ENCODE data around the gene FFAR1. TPM values are rescaled to one million over a fixed set of nuclear protein-coding genes. Genes with fewer than 3 reads are reported as not detected.
"Not testable (repeated sequence)": the region's sequence is repeated elsewhere in the genome, so short reads cannot be mapped to it uniquely, and the experiment has no call there.

The FFAR1 gene
- total RNA-seq, 4 donors from 2014 or later = not detected

- DNase-seq (ENCODE audit: low spot score) (peak; percentile 29), ATAC-seq (ENCODE audit: low FRiP score) (peak; percentile 73)
- peak in 2 of 3 donors; percentile 65 to 72 for TF ChIP-seq CTCF (IDR thresholded peaks at IDR 0.05)
Observed at GRCh38 chr19:35352448-35353304, 5.0 kb downstream of the FFAR1 start.

- TF ChIP-seq CTCF (IDR thresholded peaks at IDR 0.05) = no peak
- DNase-seq (ENCODE audit: low spot score) = no peak
- no peak for ATAC-seq (ENCODE audit: low FRiP score)
Observed at GRCh38 chr19:35353635-35354034, 5.9 kb downstream of the FFAR1 start.

- ATAC-seq (ENCODE audit: low FRiP score) = no peak
- no peak for TF ChIP-seq CTCF (IDR thresholded peaks at IDR 0.05)
- no peak for DNase-seq (ENCODE audit: low spot score)
Observed at GRCh38 chr19:35354898-35355297, 7.2 kb downstream of the FFAR1 start.

- no peak for TF ChIP-seq CTCF (IDR thresholded peaks at IDR 0.05)
- DNase-seq (ENCODE audit: low spot score) = no peak
- ATAC-seq (ENCODE audit: low FRiP score) = no peak
Observed at GRCh38 chr19:35355791-35356460, 8.2 kb downstream of the FFAR1 start.

GRCh38 chr19:35357867-35358573 lies 10.3 kb downstream of the FFAR1 start, which contains the start of gene FFAR3:
TSS of gene FFAR3 (plus strand) at chr19:35358460. CDS start at chr19:35358891, 431 bp downstream.
- no peak for ATAC-seq (ENCODE audit: low FRiP score)
- no peak for TF ChIP-seq CTCF (IDR thresholded peaks at IDR 0.05)
- no peak for DNase-seq (ENCODE audit: low spot score)

- ATAC-seq (ENCODE audit: low FRiP score); DNase-seq (ENCODE audit: low spot score): not testable (repeated sequence)
Observed at GRCh38 chr19:35358834-35359233, 11.1 kb downstream of the FFAR1 start.

- DNase-seq (ENCODE audit: low spot score); ATAC-seq (ENCODE audit: low FRiP score): not testable (repeated sequence)
Observed at GRCh38 chr19:35359395-35359794, 11.7 kb downstream of the FFAR1 start.

- DNase-seq (ENCODE audit: low spot score); ATAC-seq (ENCODE audit: low FRiP score): not testable (repeated sequence)
Observed at GRCh38 chr19:35360081-35360480, 12.4 kb downstream of the FFAR1 start.
